Measurements from ENCODE around the gene FASTKD1.
"Not testable (repeated sequence)": the region's sequence is repeated elsewhere in the genome, so short reads cannot be mapped to it uniquely, and the experiment has no call there.

Gene FASTKD1

GRCh38 chr2:169570752-169571151, 2.9 kb downstream of the FASTKD1 start:
- DNase-seq, result not testable (repeated sequence)

DNA sequence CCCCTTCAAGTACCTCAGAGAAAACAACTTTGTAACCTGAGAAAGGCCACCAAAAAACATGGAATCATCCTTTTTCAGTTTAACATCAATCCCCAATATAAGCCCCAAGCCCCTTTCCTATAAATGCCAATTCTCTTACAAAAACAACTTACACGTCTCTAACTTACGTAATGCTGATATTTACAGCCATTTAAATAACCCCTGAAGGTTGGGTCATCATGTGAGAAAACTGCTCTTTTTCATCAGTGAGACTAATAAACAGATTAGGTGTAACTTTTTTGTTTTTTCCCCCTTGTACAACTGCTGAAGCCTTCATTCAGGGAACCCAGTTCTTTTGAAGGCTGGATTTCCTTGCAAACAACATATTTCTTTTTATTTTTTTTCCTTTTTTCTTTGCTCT, 3.7 kb downstream of the FASTKD1 start:
- no peak for DNase-seq

DNA sequence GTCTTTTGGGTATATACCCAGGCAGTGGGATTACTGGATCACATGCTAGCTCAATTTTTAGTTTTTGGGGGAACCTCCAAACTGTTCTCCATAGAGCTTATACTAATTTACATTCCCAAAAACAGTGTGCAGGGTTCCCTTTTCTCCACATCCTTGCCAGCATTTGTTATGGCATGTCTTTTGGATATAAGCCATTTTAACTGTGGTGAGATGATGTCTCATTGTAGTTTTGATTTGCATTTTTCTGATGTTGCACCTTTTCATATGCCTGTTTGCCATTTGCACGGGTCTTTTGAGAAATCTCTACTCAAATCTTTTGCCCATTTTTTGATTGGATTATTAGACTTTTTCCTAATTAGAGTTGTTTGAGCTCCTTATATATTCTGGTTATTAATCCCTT, 8.0 kb downstream of the FASTKD1 start:
- no peak for DNase-seq

DNA sequence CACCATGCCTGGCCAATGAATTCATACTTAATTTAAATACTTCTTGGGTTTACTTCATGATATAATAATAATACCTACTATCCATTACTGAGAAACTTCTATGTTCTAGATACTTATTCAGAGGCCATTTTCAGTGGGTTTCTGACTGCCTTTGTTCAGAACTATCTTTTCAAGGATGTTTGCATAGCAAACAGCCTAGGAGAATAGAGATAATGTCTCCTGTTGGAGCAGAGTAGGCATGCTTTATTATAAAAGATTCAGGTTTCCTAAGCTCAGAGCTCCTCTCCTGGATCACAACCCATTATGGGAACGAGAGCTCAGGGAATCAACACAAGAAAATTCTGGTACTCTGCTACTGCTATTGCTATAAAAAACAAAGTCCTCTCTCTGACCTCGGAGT, 11.1 kb downstream of the FASTKD1 start:
- DNase-seq, result no peak

DNA sequence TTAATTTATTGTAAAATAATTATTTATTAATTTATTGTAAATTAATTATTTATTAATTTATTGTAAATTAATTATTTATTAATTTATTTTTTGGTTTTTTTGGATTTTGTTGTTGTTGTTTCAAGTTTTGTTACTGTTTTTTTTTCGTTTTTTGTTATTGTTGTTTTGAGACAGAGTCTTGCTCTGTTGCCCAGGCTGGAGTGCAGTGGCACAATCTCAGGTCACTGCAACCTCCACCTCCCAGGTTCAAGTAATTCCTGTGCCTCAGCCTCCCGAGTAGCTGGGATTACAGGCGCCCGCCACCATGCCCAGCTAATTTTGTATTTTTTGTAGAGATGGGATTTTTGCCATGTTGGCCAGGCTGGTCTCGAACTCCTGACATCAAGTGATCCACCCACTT, 11.6 kb downstream of the FASTKD1 start:
- DNase-seq, result not testable (repeated sequence)

DNA sequence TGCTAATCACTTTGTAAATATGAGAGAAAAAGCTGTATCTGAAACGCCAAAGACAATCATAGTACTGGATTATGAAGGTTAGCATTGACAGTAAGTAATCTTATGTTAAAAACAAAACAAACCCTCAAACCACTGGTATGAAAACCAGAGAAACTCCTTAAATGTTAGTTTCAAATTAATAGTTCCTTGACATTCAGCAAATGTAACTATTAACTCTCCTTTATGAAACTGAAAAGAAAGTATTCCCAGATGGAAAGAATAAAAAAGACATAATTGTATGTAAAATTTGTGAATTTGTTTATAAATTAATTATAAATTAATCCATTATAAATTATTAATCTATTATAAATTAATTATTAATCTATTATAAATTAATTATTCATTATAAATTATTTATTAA, 12.3 kb downstream of the FASTKD1 start:
- DNase-seq, result no peak

GRCh38 chr2:169546756-169547155, 26.9 kb downstream of the FASTKD1 start:
- DNase-seq, result no peak

DNA sequence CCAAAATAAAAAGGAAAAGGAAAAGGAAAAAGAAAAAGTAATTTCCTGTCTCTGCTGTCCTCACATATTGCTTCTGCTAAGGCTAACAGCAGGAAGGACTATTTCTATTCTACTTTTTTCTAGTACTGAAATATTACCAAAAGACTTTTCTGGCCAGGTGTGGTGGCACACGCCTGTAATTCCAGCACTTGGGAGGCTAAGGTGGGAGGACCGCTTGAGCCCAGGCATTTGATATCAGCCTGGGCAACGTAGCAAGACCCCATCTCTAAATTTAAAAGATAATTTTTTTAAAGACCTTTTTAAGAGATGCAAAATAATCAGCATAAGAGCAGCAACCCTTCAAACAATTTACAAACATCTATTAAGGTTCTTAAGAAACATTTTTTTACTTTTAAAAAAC, 31.2 kb downstream of the FASTKD1 start:
- no peak for DNase-seq

DNA sequence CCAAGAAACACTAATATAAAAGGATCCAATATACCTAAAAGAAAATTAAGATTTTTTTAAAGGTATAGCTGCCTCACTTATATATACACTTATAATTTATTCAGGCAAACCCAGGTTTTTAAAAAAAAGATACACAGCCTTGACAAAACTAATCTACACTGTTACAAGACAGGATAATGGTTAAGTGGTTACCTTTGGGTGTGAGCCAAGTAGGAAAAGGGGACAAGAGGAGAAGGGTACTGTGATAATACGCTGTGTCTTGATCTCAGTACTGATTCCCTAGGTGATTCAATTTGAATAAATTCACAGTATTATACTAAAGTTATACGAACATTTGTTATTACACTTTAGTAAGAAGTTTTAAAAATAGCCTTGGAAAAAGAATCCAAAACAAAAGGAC, 33.5 kb downstream of the FASTKD1 start:
- DNase-seq, result no peak

- DNase-seq, result not testable (repeated sequence)
These were observed 34.2 kb downstream of the FASTKD1 start for GRCh38 chr2:169539460-169539859.

DNA sequence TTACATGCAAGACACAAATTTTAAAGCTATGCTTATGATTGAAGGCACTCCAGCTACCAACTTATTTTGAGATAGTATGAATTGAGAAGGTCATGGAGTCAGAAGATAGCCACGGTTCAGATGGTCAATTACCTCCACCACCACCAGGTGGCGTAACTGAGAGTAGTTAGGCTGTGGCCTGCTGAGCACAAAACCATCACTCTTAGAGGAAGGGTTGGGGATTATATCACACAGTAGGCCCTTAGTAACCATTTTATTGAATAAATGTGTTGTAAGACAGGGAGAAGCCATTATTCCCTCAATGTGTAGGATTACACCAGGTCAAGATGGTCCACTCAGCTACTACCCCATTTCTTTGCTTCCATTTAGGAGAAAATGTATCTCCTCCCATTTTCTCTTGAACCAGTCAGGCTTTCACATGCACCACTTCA, 45.4 kb downstream of the FASTKD1 start:
- DNase-seq, result peak; percentile 70 to 73

GRCh38 chr2:169526451-169526850, 47.2 kb downstream of the FASTKD1 start:
- no peak for DNase-seq

- DNase-seq, result no peak
These were observed 48.2 kb downstream of the FASTKD1 start for GRCh38 chr2:169525434-169525833.

- DNase-seq, result no peak
These were observed 50.0 kb downstream of the FASTKD1 start for GRCh38 chr2:169523681-169524080.

GRCh38 chr2:169520896-169521295, 52.8 kb downstream of the FASTKD1 start:
- DNase-seq, result no peak

DNA sequence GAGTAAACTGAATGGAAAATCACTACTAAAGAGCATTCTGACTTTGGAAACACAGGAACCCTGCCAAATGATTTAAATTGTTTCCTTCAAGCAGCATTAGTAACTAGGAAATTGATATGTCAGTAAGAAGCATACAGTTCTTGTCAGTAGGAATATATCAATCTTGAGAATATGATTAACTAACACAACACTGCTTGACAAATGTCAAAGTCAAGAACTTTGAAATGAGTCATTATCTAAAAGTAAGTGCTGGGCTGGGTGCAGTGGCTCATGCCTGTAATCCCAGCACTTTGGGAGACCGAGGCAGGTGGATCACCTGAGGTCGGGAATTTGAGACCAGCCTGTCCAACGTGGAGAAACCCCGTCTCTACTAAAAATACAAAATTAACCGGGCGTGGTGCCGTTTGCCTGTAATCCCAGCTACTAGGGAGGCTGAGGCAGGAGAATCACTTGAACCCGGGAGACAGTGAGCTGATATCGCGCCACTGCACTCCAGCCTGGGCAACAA, 57.1 kb downstream of the FASTKD1 start:
- DNase-seq, result not testable (repeated sequence)

DNA sequence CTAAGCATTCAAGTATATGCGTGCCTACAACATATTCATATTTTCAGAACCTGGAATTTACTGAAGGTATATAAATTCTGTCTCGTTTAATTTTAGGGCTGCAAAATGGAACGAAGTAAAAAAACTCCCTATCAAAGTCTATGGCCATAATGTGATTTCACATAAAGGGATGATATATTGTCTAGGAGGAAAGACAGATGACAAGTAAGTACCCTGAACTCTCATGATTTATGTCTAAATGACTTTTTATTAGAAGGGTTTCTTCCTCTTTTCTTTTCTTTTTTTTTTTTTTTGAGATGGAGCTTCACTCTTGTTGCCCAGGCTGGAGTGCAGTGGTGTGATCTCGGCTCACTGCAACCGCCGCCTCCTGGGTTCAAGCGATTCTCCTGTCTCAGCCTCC, 58.9 kb downstream of the FASTKD1 start:
- DNase-seq, result not testable (repeated sequence)

DNA sequence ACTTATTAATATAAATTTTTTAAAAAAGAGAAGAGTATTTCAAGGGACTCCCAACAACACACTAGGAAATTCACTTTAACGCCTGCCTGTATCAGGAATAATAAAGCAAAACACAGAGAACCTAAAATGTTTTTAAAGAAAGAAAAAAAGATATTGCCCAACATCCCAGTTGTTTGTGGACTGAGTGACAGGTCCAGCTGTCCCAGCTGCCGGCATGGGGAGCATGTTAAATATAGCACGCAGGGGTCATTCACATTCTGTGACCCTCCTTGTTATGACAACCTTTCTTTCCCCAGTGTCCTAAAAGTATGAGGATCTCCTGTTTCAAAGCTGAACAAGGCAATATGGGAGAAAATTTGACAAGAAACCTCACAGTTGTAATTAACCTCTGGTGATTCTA, 59.7 kb downstream of the FASTKD1 start:
- no peak for DNase-seq

GRCh38 chr2:169513094-169513493, 60.6 kb downstream of the FASTKD1 start:
- DNase-seq, result no peak

DNA sequence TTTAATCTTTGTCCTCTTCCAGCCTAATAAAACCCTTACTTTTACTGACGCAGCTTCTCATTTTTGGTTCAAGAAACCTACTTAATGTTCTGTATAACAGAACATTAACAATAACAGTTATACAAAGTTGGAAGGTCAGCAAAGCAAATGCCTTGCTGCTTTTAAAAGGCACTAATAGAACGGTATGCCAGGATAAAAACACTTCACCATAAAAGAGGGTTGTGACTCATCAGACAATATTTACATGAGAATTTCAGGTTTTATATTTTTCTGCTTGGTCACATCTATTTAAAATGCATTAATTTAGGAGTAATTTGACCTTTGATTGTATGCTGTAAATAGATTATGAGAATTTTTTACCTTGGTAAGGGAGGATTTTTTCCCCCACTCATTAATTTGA, 61.1 kb downstream of the FASTKD1 start:
- no peak for DNase-seq

- DNase-seq, result no peak
These were observed 61.8 kb downstream of the FASTKD1 start for GRCh38 chr2:169511818-169512217.

DNA sequence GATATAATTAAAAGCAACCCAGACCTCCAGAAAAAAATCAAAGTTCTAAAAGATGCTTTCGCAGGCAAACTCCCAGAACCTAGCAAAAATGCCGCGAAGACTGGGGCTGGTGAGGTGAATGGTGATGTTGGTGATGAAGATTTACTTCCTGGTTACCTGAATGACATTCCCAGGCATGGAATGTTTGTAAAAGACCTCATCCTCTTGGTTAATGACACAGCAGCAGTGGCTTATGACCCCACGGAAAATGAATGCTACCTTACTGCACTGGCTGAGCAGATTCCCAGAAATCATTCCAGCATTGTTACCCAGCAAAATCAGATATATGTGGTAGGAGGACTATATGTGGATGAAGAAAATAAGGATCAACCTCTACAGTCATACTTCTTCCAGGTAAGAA, 63.2 kb downstream of the FASTKD1 start:
- DNase-seq, result no peak

GRCh38 chr2:169509955-169510354, 63.7 kb downstream of the FASTKD1 start:
- DNase-seq, result no peak

GRCh38 chr2:169509298-169509885, 64.3 kb downstream of the FASTKD1 start, which contains the start of gene KLHL41:
TSS of gene KLHL41 (plus strand) at chr2:169509702. CDS start at chr2:169509779, 77 bp downstream.
- DNase-seq, result no peak

DNA sequence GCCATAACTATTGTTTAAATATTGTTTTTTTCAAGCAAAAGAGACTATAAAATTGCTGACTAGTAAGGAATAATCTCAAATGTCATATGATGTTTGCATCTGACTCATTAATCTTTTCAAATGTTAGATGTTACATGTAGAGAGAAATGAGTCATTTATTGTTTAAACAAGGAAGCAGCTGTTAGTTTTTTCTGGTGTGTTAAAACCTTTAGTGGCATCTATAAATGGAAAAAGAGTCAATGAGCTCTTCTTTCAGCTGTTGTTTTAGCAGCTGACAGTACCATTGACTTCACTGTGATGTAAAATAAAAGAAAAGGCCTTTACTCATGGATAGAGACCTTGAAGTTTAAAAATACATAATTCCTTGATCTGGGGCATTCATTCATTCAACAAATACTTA, 66.0 kb downstream of the FASTKD1 start:
- DNase-seq, result no peak

Measured in activated CD4-positive, alpha-beta T cell treated with anti-CD3 and anti-CD28 coated beads, Interleukin-2, amount 50 U/mL, for 4 hours (primary cell).